H1 (cell line): ENCODE results near the gene VIPR2. TPM values are rescaled to one million over a fixed set of nuclear protein-coding genes. Genes with fewer than 3 reads are reported as not detected.

Experiments
- BRCA1 ChIP-seq: IDR thresholded peaks from 2 replicates; pipeline ENCODE4 v1.6.1; 2012; ENCODE audit warnings: low read depth, low read length, improper control_type of control experiment
- CBX5 ChIP-seq: fragments of 300-800, 300-1000 bp; sonication (generic); IDR thresholded peaks from 2 replicates; pipeline ENCODE4 v1.7.1; 2016; ENCODE audit warnings: antibody characterized with exemption, low read length, low read depth
- CHD2 ChIP-seq: IDR thresholded peaks from 2 replicates; pipeline ENCODE4 v1.6.1; 2012; ENCODE audit warnings: low read length, improper control_type of control experiment
- CHD7 ChIP-seq: fragments of 300-600 bp; sonication (generic); IDR thresholded peaks from 2 replicates; pipeline ENCODE4 v1.7.1; 2012; ENCODE audit warnings: low read length, moderate library complexity, mild to moderate bottlenecking, inconsistent platforms; ENCODE audit not compliant: insufficient replicate concordance
- POLR2A ChIP-seq, 2 experiments: IDR thresholded peaks; 1 replicate in 1 of 2; 2 replicates in 1 of 2; pipeline ENCODE4 v1.6.1; 2011; ENCODE audit warnings: low read depth in 2 of 2, low read length in 2 of 2, mild to moderate bottlenecking in 2 of 2; ENCODE audit errors: control extremely low read depth in 1 of 2
- SAP30 ChIP-seq: fragments of 300-600 bp; sonication (generic); IDR thresholded peaks from 2 replicates; pipeline ENCODE4 v1.7.1; 2012; ENCODE audit warnings: low read length, moderate library complexity, mild to moderate bottlenecking, inconsistent platforms; ENCODE audit not compliant: insufficient read depth, insufficient replicate concordance
- SIN3A ChIP-seq, 2 experiments: IDR thresholded peaks in 1 of 2; conservative IDR thresholded peaks in 1 of 2; 2 replicates each; pipeline ENCODE4 v1.6.1; 2011 to 2012; ENCODE audit warnings: low read length in 2 of 2, improper control_type of control experiment in 1 of 2, low read depth in 1 of 2, mild to moderate bottlenecking in 1 of 2
- SIX5 ChIP-seq: IDR thresholded peaks from 2 replicates; pipeline ENCODE4 v1.6.1; 2011; ENCODE audit warnings: mild to moderate bottlenecking, low read depth, low read length
- TEAD4 ChIP-seq: IDR thresholded peaks from 2 replicates; pipeline ENCODE4 v1.6.1; 2012; ENCODE audit warnings: low read depth, low read length, inconsistent platforms, mixed read lengths
- YY1 ChIP-seq: IDR thresholded peaks from 2 replicates; pipeline ENCODE4 v1.6.1; 2011; ENCODE audit warnings: low read depth, mild to moderate bottlenecking, low read length
- polyA plus RNA-seq, 7 experiments: library from polyadenylated mRNA; depleted of rRNA in 3 of 7; stranded (reverse) in 5 of 7; unstranded in 2 of 7; fragments of >200 nt in 5 of 7; fragments of 200-250 nt in 2 of 7; gene quantifications; 1 replicate in 5 of 7; 2 replicates in 1 of 7; 4 replicates in 1 of 7; pipeline versions ENCODE4 v1.2.1 to v1.2.3, GENCODE V29; 2011 to 2013; ENCODE audit warnings: missing spikeins in 2 of 7, mixed read lengths in 2 of 7
- total RNA-seq: library from RNA; stranded (reverse); fragmentation: NEBNext Ultra II Directional; extraction: Animal tissue kit (Norgen Biotek cat#: 25700); gene quantifications from 2 replicates; pipeline ENCODE4 v1.2.1, GENCODE V29; 2021

VIPR2 gene
- total and polyA plus RNA-seq, 2 of the 8 experiments (the other 6 are each of a cell fraction or from before 2014, with no cell fraction given) = 2.4 to 6.3 TPM

GRCh38 chr7:159116581-159117339, 27.9 kb downstream of the VIPR2 start (continued):
- TF ChIP-seq CHD7 (no peak), SIN3A (conservative IDR thresholded peaks at IDR 0.05 in 1 of 2, IDR thresholded peaks at IDR 0.05 in 1 of 2; ENCODE audit: low read depth in 1 of 2, low read length in 2 of 2) (no peak), TEAD4 (no peak), BRCA1 (no peak), SIX5 (no peak), CHD2 (no peak), SAP30 (no peak), POLR2A (IDR thresholded peaks at IDR 0.05; ENCODE audit: control extremely low read depth in 1 of 2, low read depth in 2 of 2, low read length in 2 of 2) (no peak), CBX5 (no peak), YY1 (no peak)
